ENCODE data around the gene WNT10A. TPM values are rescaled to one million over a fixed set of nuclear protein-coding genes. Genes with fewer than 3 reads are reported as not detected.

WNT10A gene
- total and polyA plus RNA-seq, 9 of the 15 experiments (the other 6 are each of a cell fraction or from before 2014, with no cell fraction given), result not detected

DNA sequence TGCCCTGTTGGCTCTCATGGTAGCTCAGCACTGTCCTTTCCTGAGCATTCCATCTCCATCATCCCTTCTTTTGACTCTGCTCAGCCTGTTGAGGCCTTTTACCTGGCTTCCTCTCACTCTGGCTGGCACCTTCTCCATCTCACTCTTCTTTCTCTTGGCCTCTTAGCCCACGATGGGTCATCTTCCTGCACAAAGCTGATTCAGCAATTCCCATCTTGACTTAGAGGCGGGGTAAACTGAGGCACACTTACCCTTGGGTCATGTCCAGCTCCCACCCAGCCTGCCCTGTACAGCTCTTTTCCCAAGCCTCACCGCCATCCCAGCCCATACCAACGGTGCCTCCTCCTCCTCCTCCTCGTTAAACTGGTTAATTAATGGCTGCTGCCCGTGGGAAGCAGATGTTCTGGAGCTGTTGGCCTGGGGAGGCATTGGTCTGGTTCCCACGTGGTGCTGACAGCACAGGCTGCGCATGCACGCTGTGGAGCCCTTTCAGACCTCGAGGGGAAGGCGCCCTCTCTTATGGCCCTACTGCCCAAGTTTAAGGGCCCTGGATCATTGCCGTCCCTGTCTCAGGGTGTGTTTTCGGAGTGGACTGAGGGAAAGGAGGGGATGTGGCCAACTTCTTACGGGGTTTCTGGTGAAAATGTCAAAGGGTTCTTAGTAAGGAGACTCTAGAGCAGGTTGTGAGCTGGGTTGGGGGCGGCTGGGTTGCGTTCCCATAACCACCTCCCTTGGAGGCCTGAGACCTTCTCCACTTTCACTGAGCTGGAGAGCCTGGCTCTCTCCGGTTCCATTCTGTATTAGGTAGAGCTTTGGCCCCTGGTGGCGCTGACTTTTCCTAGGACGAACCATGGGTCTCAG is 10.9 kb downstream of the WNT10A start:
- H3K9me1 ChIP-seq (ENCODE audit: control insufficient read depth, insufficient read depth, low read length), result no peaks in the 10 kb centered on the region
- peaks cover 0 to 13% of the 10 kb centered on the region in 2 experiments; a peak in 2 of 5 replicates for H3K4me1 ChIP-seq (replicated peaks in 1 of 2; ENCODE audit: control insufficient read depth in 2 of 2, insufficient read depth in 2 of 2, low read length in 2 of 2)
- no TSS peak for BruUV-seq (replicated peaks)
- no peak overlapping the region for H3K9ac ChIP-seq (ENCODE audit: insufficient read depth in 1 of 2, low read depth in 2 of 2, low read length in 2 of 2)
- no peaks in the 10 kb centered on the region for H3K36me3 ChIP-seq (ENCODE audit: control insufficient read depth, insufficient read depth, low read length)
- H3K27ac ChIP-seq (ENCODE audit: extremely low read depth, low read depth, low read length), result no peak overlapping the region
- CTCF ChIA-PET (ENCODE audit: low intra/inter-chr PET ratio), result no interaction called here
- no peaks in the 10 kb centered on the region for H3K9me3 ChIP-seq (replicated peaks; ENCODE audit: control insufficient read depth, insufficient read depth, low read depth, low read length)
- peaks cover 2 to 63% of the 10 kb centered on the region in 2 experiments; a peak in 4 of 5 replicates for H3K27me3 ChIP-seq (ENCODE audit: control insufficient read depth in 2 of 2, insufficient read depth in 2 of 2, low read length in 2 of 2)
- ATAC-seq, result no peak; the same call in 2 of the 3 replicates
- H2AFZ ChIP-seq (ENCODE audit: low read depth, low read length), result no peak overlapping the region
- DNase-seq (ENCODE audit: extremely low read depth in 1 of 4, low spot score in 3 of 4), result no peak
- no peaks in the 10 kb centered on the region for H3K79me2 ChIP-seq (ENCODE audit: control insufficient read depth, insufficient read depth, low read length)
- 0 out of 2 replicates have a peak, but pooled peaks cover 6% of the 10 kb centered on the region for H4K20me1 ChIP-seq (replicated peaks; ENCODE audit: control insufficient read depth, insufficient read depth, low read length)
- no peak for FAIRE-seq
- 6% methylated on average over 16 of the region's 19 CpGs for WGBS (ENCODE audit: insufficient coverage, low coverage, missing lambda C conversion rate)
- in situ Hi-C loops (cut with MboI), result no loop called here
- no peak overlapping the region for H3K4me3 ChIP-seq
- POLR2A ChIA-PET, result no interaction called here
- no peak overlapping the region for H3K4me2 ChIP-seq (ENCODE audit: insufficient read depth, low read length)
- intact Hi-C loops (cut with micrococcal nuclease), result no loop called here
- TF ChIP-seq ZNF431 (CRISPR knock-in tag; IDR thresholded peaks at IDR 0.05) (no peak), ZNF79 (CRISPR knock-in tag; IDR thresholded peaks at IDR 0.05; ENCODE audit: low read depth) (no peak), DMBX1 (CRISPR knock-in tag; IDR thresholded peaks at IDR 0.05; ENCODE audit: borderline replicate concordance) (no peak), ZNF24 (IDR thresholded peaks at IDR 0.05) (no peak), ZNF175 (CRISPR knock-in tag; IDR thresholded peaks at IDR 0.05; ENCODE audit: low read depth) (no peak), CREB1 (IDR thresholded peaks at IDR 0.05) (no peak), CREB1 (CRISPR knock-in tag; IDR thresholded peaks at IDR 0.05) (no peak), RBM15 (IDR thresholded peaks at IDR 0.05; ENCODE audit: insufficient read depth, low read length) (no peak), ZNF165 (CRISPR knock-in tag; IDR thresholded peaks at IDR 0.05; ENCODE audit: borderline replicate concordance) (no peak), SMC3 (conservative IDR thresholded peaks at IDR 0.05; ENCODE audit: insufficient read depth, low read depth, low read length) (no peak), E2F3 (CRISPR knock-in tag; IDR thresholded peaks at IDR 0.05) (no peak), USF1 (CRISPR knock-in tag; IDR thresholded peaks at IDR 0.05) (peak; percentile 41; the same call in 1 of the 2 replicates), JUN (IDR thresholded peaks at IDR 0.05; ENCODE audit: borderline replicate concordance, low read depth, low read length) (no peak), JUN (CRISPR knock-in tag; IDR thresholded peaks at IDR 0.05; ENCODE audit: borderline replicate concordance) (no peak), TAF7 (tag; IDR thresholded peaks at IDR 0.05) (no peak), ZNF184 (CRISPR knock-in tag; IDR thresholded peaks at IDR 0.05) (no peak)
- TF ChIP-seq, protein P1, sequence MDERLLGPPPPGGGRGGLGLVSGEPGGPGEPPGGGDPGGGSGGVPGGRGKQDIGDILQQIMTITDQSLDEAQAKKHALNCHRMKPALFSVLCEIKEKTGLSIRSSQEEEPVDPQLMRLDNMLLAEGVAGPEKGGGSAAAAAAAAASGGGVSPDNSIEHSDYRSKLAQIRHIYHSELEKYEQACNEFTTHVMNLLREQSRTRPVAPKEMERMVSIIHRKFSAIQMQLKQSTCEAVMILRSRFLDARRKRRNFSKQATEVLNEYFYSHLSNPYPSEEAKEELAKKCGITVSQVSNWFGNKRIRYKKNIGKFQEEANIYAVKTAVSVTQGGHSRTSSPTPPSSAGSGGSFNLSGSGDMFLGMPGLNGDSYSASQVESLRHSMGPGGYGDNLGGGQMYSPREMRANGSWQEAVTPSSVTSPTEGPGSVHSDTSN (CRISPR knock-in tag; IDR thresholded peaks at IDR 0.05; ENCODE audit: low read depth), result no peak
- TF ChIP-seq, protein P1 (tag; conservative IDR thresholded peaks at IDR 0.05; ENCODE audit: low read depth), result no peak
- TF ChIP-seq, protein P2, sequence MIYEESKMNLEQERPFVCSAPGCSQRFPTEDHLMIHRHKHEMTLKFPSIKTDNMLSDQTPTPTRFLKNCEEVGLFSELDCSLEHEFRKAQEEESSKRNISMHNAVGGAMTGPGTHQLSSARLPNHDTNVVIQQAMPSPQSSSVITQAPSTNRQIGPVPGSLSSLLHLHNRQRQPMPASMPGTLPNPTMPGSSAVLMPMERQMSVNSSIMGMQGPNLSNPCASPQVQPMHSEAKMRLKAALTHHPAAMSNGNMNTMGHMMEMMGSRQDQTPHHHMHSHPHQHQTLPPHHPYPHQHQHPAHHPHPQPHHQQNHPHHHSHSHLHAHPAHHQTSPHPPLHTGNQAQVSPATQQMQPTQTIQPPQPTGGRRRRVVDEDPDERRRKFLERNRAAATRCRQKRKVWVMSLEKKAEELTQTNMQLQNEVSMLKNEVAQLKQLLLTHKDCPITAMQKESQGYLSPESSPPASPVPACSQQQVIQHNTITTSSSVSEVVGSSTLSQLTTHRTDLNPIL (CRISPR knock-in tag; IDR thresholded peaks at IDR 0.05), result no peak

Data from K562 (cell line).